SK-N-SH (cell line): ENCODE data around the gene HSPA9. TPM values are rescaled to one million over a fixed set of nuclear protein-coding genes. Genes with fewer than 3 reads are reported as not detected.

Experiments used
- CTCF ChIA-PET: fragments of 300-600, 350-600 bp; formaldehyde crosslinking; extraction: SDS; loops from one replicate; lab custom pipeline; 2021; lab: Yijun Ruan, JAX
- POLR2A ChIA-PET: fragments of 350-600 bp; sonication (Branson Sonifier 250); formaldehyde crosslinking; extraction: SDS; loops from one replicate; lab custom pipeline; 2020; ENCODE audit warnings: antibody characterized with exemption, inconsistent platforms; lab: Yijun Ruan, JAX
- DNase-seq: peaks from one replicate; pipeline ENCODE4 v3.0.0; 2012
- H2AFZ ChIP-seq: fragments of 200-600 bp; sonication (generic); 2 replicates; pipeline ENCODE4 v1.8.1; 2016; ENCODE audit warnings: antibody characterized with exemption, mild to moderate bottlenecking, low read depth
- H3F3A ChIP-seq: fragments of 200-600 bp; sonication (generic); replicated peaks from 2 replicates; pipeline ENCODE3; 2016; ENCODE audit warnings: antibody characterized with exemption, mild to moderate bottlenecking; ENCODE audit not compliant: insufficient read depth
- H3K27ac ChIP-seq, 2 experiments: fragments of 200-500 bp in 1 of 2; fragments of 200-600 bp in 1 of 2; sonication (Bioruptor generic) in 1 of 2; sonication (generic), shearing (Covaris generic) in 1 of 2; 2 replicates each; pipeline versions ENCODE4 v1.5.1 to v1.6.1; 2014 to 2016; ENCODE audit warnings: low read depth in 2 of 2, inconsistent platforms in 1 of 2, low read length in 1 of 2, mild to moderate bottlenecking in 1 of 2, mixed read lengths in 1 of 2
- H3K27me3 ChIP-seq: fragments of 200-600 bp; sonication (generic), shearing (Covaris generic); 2 replicates; pipeline ENCODE4 v1.6.1; 2016; ENCODE audit warnings: mixed run types; ENCODE audit not compliant: insufficient read depth
- H3K36me3 ChIP-seq, 2 experiments: fragments of 200-500 bp in 1 of 2; fragments of 200-600 bp in 1 of 2; sonication (Bioruptor generic) in 1 of 2; sonication (generic) in 1 of 2; replicated peaks in 1 of 2; 2 replicates each; pipeline versions ENCODE3 to v1.5.1; 2014 to 2016; ENCODE audit warnings: low read length in 1 of 2, mild to moderate bottlenecking in 1 of 2; ENCODE audit not compliant: insufficient read depth in 2 of 2, control insufficient read depth in 1 of 2
- H3K4me1 ChIP-seq, 2 experiments: fragments of 200-500 bp in 1 of 2; fragments of 200-600 bp in 1 of 2; sonication (Bioruptor generic) in 1 of 2; sonication (generic), shearing (Covaris generic) in 1 of 2; 2 replicates each; pipeline versions ENCODE4 v1.5.1 to v1.6.1; 2014 to 2016; ENCODE audit warnings: low read depth in 1 of 2, low read length in 1 of 2, mixed run types in 1 of 2; ENCODE audit not compliant: insufficient read depth in 2 of 2, control insufficient read depth in 1 of 2
- H3K4me2 ChIP-seq: fragments of 200-600 bp; sonication (generic), shearing (Covaris generic); 2 replicates; pipeline ENCODE4 v1.6.1; 2017; ENCODE audit warnings: mixed run types
- H3K4me3 ChIP-seq, 2 experiments: fragments of 200-500 bp in 1 of 2; fragments of 200-600 bp in 1 of 2; sonication (Bioruptor generic) in 1 of 2; sonication (generic), shearing (Covaris generic) in 1 of 2; 2 replicates each; pipeline versions ENCODE4 v1.5.1 to v1.8.1; 2014 to 2016; ENCODE audit warnings: low read depth in 2 of 2, inconsistent platforms in 1 of 2, low read length in 1 of 2, mild to moderate bottlenecking in 1 of 2, mixed read lengths in 1 of 2, moderate library complexity in 1 of 2
- H3K79me2 ChIP-seq: fragments of 200-600 bp; sonication (generic); 2 replicates; pipeline ENCODE4 v1.8.1; 2017; ENCODE audit warnings: mild to moderate bottlenecking; ENCODE audit not compliant: insufficient read depth
- H3K9ac ChIP-seq: fragments of 200-600 bp; sonication (generic); 2 replicates; pipeline ENCODE4 v1.6.1; 2017; ENCODE audit warnings: mixed run types
- H3K9me2 ChIP-seq: fragments of 200-600 bp; sonication (generic); 2 replicates; pipeline ENCODE4 v1.6.1; 2017; ENCODE audit warnings: mixed run types
- H3K9me3 ChIP-seq: fragments of 200-600 bp; sonication (generic); 2 replicates; pipeline ENCODE4 v1.6.1; 2017; ENCODE audit warnings: mixed run types, mild to moderate bottlenecking, moderate library complexity
- H4K20me1 ChIP-seq: fragments of 200-600 bp; sonication (generic); 2 replicates; pipeline ENCODE4 v1.6.1; 2017; ENCODE audit warnings: mild to moderate bottlenecking, mixed run types; ENCODE audit not compliant: insufficient read depth
- EZH2phosphoT487 ChIP-seq: fragments of 200-600 bp; sonication (generic); IDR thresholded peaks from 2 replicates; pipeline ENCODE4 v1.6.1; 2017; ENCODE audit warnings: low read depth, mixed run types, mild to moderate bottlenecking, antibody characterized with exemption, moderate library complexity, borderline replicate concordance
- FOSL2 ChIP-seq: IDR thresholded peaks from 2 replicates; pipeline ENCODE4 v1.4.0; 2012; ENCODE audit warnings: low read depth, mild to moderate bottlenecking, moderate library complexity, borderline replicate concordance
- JUND ChIP-seq: IDR thresholded peaks from 2 replicates; pipeline ENCODE4 v1.4.0; 2012
- MEF2A ChIP-seq: IDR thresholded peaks from 2 replicates; pipeline ENCODE4 v1.4.0; 2012; ENCODE audit warnings: low read depth, borderline replicate concordance
- MXI1 ChIP-seq: IDR thresholded peaks from 2 replicates; pipeline ENCODE4 v1.6.1; 2012; ENCODE audit warnings: mild to moderate bottlenecking, low read depth, low read length, improper control_type of control experiment
- PBX3 ChIP-seq: IDR thresholded peaks from 2 replicates; pipeline ENCODE4; 2012
- YY1 ChIP-seq: IDR thresholded peaks from 2 replicates; pipeline ENCODE4 v1.4.0; 2012; ENCODE audit warnings: low read depth, mild to moderate bottlenecking
- WGBS: methylation state at CpG from one replicate; pipeline ENCODE4 v1.1.6; 2017; ENCODE audit warnings: low lambda C conversion rate; 5-methylcytosine and 5-hydroxymethylcytosine counted together
- polyA plus RNA-seq, 3 experiments: library from polyadenylated mRNA; depleted of rRNA; stranded (reverse); fragments of >200 nt; gene quantifications; 2 replicates each; pipeline ENCODE4 v1.2.3, GENCODE V29; 2012

Gene HSPA9
- polyA plus RNA-seq, 1 of the 3 experiments (the other 2 are of a cell fraction) = 153 TPM

- Histone ChIP-seq H3K27me3 (no peaks in the 10 kb centered on the region), H3K27ac (peak overlapping the region; percentile 89 to 94), H4K20me1 (peaks cover 45% of the 10 kb centered on the region), H3F3A (peaks cover 2% of the 10 kb centered on the region), H3K4me1 (peaks cover 18 to 25% of the 10 kb centered on the region in 2 experiments), H3K79me2 (peaks cover 96% of the 10 kb centered on the region), H3K9me3 (no peaks in the 10 kb centered on the region), H3K9me2 (no peaks in the 10 kb centered on the region), H3K4me3 (peak overlapping the region; percentile 85 to 91), H2AFZ (no peak overlapping the region), H3K4me2 (peak overlapping the region; percentile 98), H3K36me3 (peaks cover 12 to 30% of the 10 kb centered on the region in 2 experiments), H3K9ac (peak overlapping the region; percentile 97)
- POLR2A ChIA-PET = interaction anchor here (0.8 to 1.9 kb wide), 13 partner anchors 9 to 752 kb away, joined by 3 to 20 read pairs (median 4); partner anchors contain the start of genes EGR1, FAM53C, HSPA9 and MATR3
- DNase-seq = peak; percentile 28
- CTCF ChIA-PET = interaction anchor here (1.0 to 3.0 kb wide), 8 partner anchors 9 to 92 kb away, joined by 3 to 15 read pairs (median 6); partner anchors contain the start of genes EGR1 and HSPA9
- WGBS = under 1% methylated on average over 16 of the region's 47 CpGs
- TF ChIP-seq YY1 (peak; percentile 85), EZH2phosphoT487 (no peak)
- TF ChIP-seq, all 33 proteins: peak for 1
Measured at GRCh38 chr5:138542180-138542955, 32.8 kb downstream of the HSPA9 start.

GRCh38 chr5:138541511-138542179 lies 33.6 kb downstream of the HSPA9 start:
- Histone ChIP-seq H4K20me1 (peaks cover 53% of the 10 kb centered on the region), H3K4me2 (peak overlapping the region; percentile 98), H3K9ac (peak overlapping the region; percentile 97), H3K4me1 (peaks cover 18 to 25% of the 10 kb centered on the region in 2 experiments), H3K9me2 (no peaks in the 10 kb centered on the region), H3K9me3 (no peaks in the 10 kb centered on the region), H3K36me3 (peaks cover 12 to 37% of the 10 kb centered on the region in 2 experiments), H3K4me3 (peak overlapping the region; percentile 85 to 91), H3K79me2 (peaks cover 96% of the 10 kb centered on the region)
- no peak for DNase-seq
- POLR2A ChIA-PET = interaction anchor here (1.8 kb wide), 1 partner anchor 34 kb away, joined by 20 read pairs; the partner anchor contains the start of gene HSPA9
- TF ChIP-seq FOSL2 (no peak), PBX3 (no peak)
- TF ChIP-seq, all 33 proteins: peak for 0
- 2% methylated on average over 6 of the region's 6 CpGs for WGBS
- Histone ChIP-seq H2AFZ (no peak overlapping the region), H3K27me3 (no peaks in the 10 kb centered on the region), H3K27ac (peak overlapping the region; percentile 89 to 94; a peak in 3 of 4 replicates), H3F3A (peaks cover 2% of the 10 kb centered on the region)
- CTCF ChIA-PET = interaction anchor here (0.7 to 3.0 kb wide), 7 partner anchors 16 to 77 kb away, joined by 3 to 15 read pairs (median 3); partner anchors contain the start of genes EGR1 and HSPA9

GRCh38 chr5:138539791-138540190 lies 35.4 kb downstream of the HSPA9 start:
- Histone ChIP-seq H3K4me3 (no peak overlapping the region), H3K4me2 (no peak overlapping the region), H4K20me1 (peaks cover 69% of the 10 kb centered on the region), H3F3A (no peaks in the 10 kb centered on the region), H3K9me3 (no peaks in the 10 kb centered on the region), H2AFZ (no peak overlapping the region), H3K36me3 (peaks cover 20 to 46% of the 10 kb centered on the region in 2 experiments), H3K4me1 (peaks cover 12 to 13% of the 10 kb centered on the region in 2 experiments), H3K9ac (no peak overlapping the region), H3K27me3 (no peaks in the 10 kb centered on the region), H3K79me2 (peaks cover 96% of the 10 kb centered on the region), H3K27ac (no peak overlapping the region), H3K9me2 (no peaks in the 10 kb centered on the region)
- TF ChIP-seq MEF2A (no peak), JUND (no peak), MXI1 (no peak)
- POLR2A ChIA-PET = no interaction called here
- no peak for DNase-seq
- CTCF ChIA-PET = interaction anchor here (0.6 kb wide), 1 partner anchor 540 kb away, joined by 3 read pairs; no protein-coding TSS in a partner anchor
